Measurements from ENCODE around the gene RPS6KA2. TPM values are rescaled to one million over a fixed set of nuclear protein-coding genes. Genes with fewer than 3 reads are reported as not detected.
"Not testable (repeated sequence)": the region's sequence is repeated elsewhere in the genome, so short reads cannot be mapped to it uniquely, and the experiment has no call there.

The RPS6KA2 gene
- polyA plus RNA-seq, 4 donors = 30.6 to 35.7 (median 34.4) TPM

- no peak for DNase-seq (ENCODE audit: low read depth in 4 of 4, low spot score in 3 of 4)
Observed at GRCh38 chr6:166412911-166413384, 214.1 kb downstream of the RPS6KA2 start.

DNA sequence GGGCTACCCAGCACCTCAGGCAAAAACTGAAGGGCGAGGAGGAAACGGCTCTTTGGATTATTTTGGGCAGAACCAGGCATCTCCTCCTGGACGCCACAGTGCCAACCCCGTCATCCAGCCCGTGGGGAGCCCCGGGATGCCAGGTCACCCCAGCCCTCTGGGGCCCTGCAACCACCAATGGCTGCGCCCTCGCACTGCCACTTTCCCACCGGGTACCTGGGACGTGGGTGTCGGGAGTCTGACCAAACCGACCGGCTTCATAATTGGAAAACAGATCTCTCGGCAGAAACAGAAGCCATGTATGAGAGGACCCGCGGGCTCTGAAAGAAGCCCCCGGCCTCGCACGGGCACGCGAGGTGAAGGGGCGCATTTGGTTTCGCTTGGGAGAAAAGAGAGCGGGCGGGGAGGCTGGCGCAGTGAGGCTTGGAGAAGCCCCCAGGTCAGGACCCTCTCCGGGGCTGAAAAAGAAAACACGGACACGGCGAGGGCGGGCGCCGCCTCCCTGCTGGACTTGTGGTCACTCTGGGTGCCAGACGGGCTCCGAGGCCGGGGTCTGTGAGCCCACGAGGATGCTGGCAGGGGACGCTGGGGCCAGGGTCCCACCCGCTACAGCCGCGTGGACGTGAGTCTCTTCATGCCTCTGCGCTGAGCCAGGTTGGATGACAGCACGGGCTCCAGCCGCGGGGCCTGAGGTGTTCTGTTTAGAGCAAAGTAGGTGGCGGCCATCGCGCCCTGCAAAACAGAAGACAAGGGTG lies 214.7 kb downstream of the RPS6KA2 start:
- no peak for DNase-seq (ENCODE audit: low read depth in 4 of 4, low spot score in 3 of 4)

DNA sequence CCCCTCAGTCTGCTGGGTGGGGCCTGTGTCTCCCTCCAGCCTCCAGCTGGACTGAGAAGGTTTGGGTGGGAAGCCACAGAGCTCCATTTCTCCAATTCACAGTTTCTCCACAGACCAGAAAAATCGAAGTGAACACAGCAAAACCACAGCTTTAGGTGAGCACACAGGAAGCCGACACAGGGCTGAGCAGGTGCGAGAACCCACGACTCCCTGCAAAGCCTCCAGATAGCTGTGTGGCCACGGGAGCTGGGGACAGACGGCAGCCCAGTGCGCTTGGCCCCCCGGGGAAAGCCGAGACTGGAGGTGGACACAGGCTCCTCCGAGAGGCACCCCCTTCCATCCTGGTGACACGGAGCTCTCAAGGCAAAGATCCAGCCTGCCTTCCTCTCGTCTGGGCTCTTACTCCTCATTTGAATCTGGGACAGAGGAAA lies 215.3 kb downstream of the RPS6KA2 start:
- DNase-seq (ENCODE audit: low read depth in 4 of 4, low spot score in 3 of 4) = no peak

- no peak for DNase-seq (ENCODE audit: low read depth in 4 of 4, low spot score in 3 of 4)
Observed at GRCh38 chr6:166411271-166411670, 215.8 kb downstream of the RPS6KA2 start.

DNA sequence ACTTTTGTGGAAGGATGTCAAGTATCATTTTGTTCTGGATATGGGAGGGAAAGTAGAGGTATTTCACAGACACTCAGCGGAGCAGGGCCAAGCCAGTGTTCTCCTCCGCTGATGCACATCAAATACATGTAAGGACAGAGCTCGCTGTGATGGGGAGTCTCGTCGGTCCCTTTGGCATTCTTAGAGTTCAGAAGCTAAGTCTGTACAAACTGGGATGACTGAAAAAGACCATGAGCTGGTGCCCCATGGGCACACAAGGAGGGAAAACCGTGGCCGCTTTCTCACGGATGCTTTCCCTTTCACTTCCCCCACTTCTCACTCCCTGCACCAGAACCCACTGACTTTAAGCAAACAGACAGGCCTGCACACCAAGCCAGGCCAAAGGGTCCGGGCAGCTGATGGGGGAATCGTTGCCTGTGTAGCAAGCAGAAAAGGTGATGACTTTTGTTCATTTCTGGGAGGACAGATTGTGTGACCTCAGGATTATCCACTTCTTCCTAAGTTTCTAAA lies 216.6 kb downstream of the RPS6KA2 start:
- no peak for DNase-seq (ENCODE audit: low read depth in 4 of 4, low spot score in 3 of 4)

GRCh38 chr6:166408936-166409755 lies 217.9 kb downstream of the RPS6KA2 start:
- DNase-seq (ENCODE audit: low read depth in 4 of 4, low spot score in 3 of 4) = no peak

- no peak for DNase-seq (ENCODE audit: low read depth in 4 of 4, low spot score in 3 of 4)
Observed at GRCh38 chr6:166406197-166406596, 220.9 kb downstream of the RPS6KA2 start.

DNA sequence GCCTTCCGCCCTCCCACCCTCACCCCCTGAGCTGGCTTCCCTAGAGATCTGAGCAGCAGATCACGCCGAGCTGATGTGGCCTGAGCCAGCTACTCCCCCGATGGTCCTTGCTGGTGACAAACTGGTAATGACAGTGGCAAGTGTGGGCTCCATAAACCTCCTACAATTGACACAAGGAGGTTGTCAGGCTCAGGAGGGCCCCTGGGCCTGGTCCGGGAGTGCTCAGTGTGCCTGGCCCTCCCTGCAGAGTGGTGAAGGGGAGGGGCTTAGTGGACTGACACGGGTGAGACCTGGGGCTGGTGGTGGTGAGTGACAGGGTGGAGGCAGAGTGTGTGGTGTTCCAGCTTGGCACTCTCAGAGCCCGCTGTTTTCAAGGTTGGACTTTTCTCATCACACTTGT lies 221.7 kb downstream of the RPS6KA2 start:
- no peak for DNase-seq (ENCODE audit: low read depth in 4 of 4, low spot score in 3 of 4)

GRCh38 chr6:166402582-166403277 lies 224.3 kb downstream of the RPS6KA2 start:
- DNase-seq (ENCODE audit: low read depth in 4 of 4, low spot score in 3 of 4) = no peak

GRCh38 chr6:166400649-166401250 lies 226.3 kb downstream of the RPS6KA2 start:
- peak in 2 of 4 donors; percentile 46 to 55 for DNase-seq (ENCODE audit: low read depth in 4 of 4, low spot score in 3 of 4)

- no peak for DNase-seq (ENCODE audit: low read depth in 4 of 4, low spot score in 3 of 4)
Observed at GRCh38 chr6:166400181-166400580, 226.9 kb downstream of the RPS6KA2 start.

- no peak for DNase-seq (ENCODE audit: low read depth in 4 of 4, low spot score in 3 of 4)
Observed at GRCh38 chr6:166398348-166398747, 228.7 kb downstream of the RPS6KA2 start.

GRCh38 chr6:166397849-166398248 lies 229.2 kb downstream of the RPS6KA2 start:
- no peak for DNase-seq (ENCODE audit: low read depth in 4 of 4, low spot score in 3 of 4)

GRCh38 chr6:166395778-166396177 lies 231.3 kb downstream of the RPS6KA2 start:
- DNase-seq (ENCODE audit: low read depth in 4 of 4, low spot score in 3 of 4) = no peak

- DNase-seq (ENCODE audit: low read depth in 4 of 4, low spot score in 3 of 4) = no peak
Observed at GRCh38 chr6:166395351-166395750, 231.7 kb downstream of the RPS6KA2 start.

- no peak for DNase-seq (ENCODE audit: low read depth in 4 of 4, low spot score in 3 of 4)
Observed at GRCh38 chr6:166394036-166394892, 232.8 kb downstream of the RPS6KA2 start.

GRCh38 chr6:166393535-166393823 lies 233.6 kb downstream of the RPS6KA2 start:
- no peak for DNase-seq (ENCODE audit: low read depth in 4 of 4, low spot score in 3 of 4)

- not testable (repeated sequence) for DNase-seq (ENCODE audit: low read depth in 4 of 4, low spot score in 3 of 4)
Observed at GRCh38 chr6:166392755-166393534, 234.1 kb downstream of the RPS6KA2 start.

GRCh38 chr6:166389119-166389518 lies 237.9 kb downstream of the RPS6KA2 start:
- DNase-seq (ENCODE audit: low read depth in 4 of 4, low spot score in 3 of 4) = no peak
